Panc1 (cell line): ENCODE data around the gene DNAH6.

Experiments used
- POLR2AphosphoS5 ChIP-seq: IDR thresholded peaks from 2 replicates; pipeline ENCODE4 v1.6.1; 2012; ENCODE audit warnings: mild to moderate bottlenecking, low read depth, low read length, moderate library complexity
- SIN3A ChIP-seq: IDR thresholded peaks from 2 replicates; pipeline ENCODE4 v1.6.1; 2012; ENCODE audit warnings: low read depth, mild to moderate bottlenecking, low read length, moderate library complexity, borderline replicate concordance; ENCODE audit not compliant: insufficient read depth
- TCF7L2 ChIP-seq: IDR thresholded peaks from 2 replicates; pipeline ENCODE4 v1.6.1; 2011; ENCODE audit warnings: mild to moderate bottlenecking, low read depth, low read length, inconsistent platforms
- TF ChIP-seq, protein P1 (sequence below), 2 experiments: IDR thresholded peaks; 2 replicates each; pipeline ENCODE4 v1.6.1; 2011 to 2012; ENCODE audit warnings: low read depth in 2 of 2, control low read depth in 1 of 2, low read length in 1 of 2, mild to moderate bottlenecking in 1 of 2, moderate library complexity in 1 of 2; ENCODE audit not compliant: insufficient read depth in 1 of 2
- TF ChIP-seq, protein P2 (sequence below): fragments of 450-650 bp; IDR thresholded peaks from 2 replicates; pipeline ENCODE4 v1.5.1; 2017; ENCODE audit warnings: mild to moderate bottlenecking

DNA sequence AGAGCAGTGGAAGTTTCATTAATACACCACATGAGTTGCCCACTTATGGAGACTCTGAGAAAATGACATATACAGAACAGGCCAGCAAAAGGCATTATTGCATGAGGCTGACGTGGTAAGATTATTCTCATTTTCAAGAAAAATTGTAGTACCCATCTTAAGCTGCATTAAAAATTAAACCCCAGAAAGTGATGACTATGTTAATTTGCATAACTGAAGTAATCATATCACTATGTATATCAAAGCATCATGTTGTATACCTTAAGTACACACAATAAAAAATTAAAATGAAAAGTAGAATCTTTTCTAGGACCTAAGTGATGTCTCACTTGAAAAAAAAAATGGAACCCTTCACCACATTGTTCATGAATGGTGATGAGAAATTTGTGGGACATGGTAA lies 32.0 kb downstream of the DNAH6 start:
- TF ChIP-seq, protein P1, sequence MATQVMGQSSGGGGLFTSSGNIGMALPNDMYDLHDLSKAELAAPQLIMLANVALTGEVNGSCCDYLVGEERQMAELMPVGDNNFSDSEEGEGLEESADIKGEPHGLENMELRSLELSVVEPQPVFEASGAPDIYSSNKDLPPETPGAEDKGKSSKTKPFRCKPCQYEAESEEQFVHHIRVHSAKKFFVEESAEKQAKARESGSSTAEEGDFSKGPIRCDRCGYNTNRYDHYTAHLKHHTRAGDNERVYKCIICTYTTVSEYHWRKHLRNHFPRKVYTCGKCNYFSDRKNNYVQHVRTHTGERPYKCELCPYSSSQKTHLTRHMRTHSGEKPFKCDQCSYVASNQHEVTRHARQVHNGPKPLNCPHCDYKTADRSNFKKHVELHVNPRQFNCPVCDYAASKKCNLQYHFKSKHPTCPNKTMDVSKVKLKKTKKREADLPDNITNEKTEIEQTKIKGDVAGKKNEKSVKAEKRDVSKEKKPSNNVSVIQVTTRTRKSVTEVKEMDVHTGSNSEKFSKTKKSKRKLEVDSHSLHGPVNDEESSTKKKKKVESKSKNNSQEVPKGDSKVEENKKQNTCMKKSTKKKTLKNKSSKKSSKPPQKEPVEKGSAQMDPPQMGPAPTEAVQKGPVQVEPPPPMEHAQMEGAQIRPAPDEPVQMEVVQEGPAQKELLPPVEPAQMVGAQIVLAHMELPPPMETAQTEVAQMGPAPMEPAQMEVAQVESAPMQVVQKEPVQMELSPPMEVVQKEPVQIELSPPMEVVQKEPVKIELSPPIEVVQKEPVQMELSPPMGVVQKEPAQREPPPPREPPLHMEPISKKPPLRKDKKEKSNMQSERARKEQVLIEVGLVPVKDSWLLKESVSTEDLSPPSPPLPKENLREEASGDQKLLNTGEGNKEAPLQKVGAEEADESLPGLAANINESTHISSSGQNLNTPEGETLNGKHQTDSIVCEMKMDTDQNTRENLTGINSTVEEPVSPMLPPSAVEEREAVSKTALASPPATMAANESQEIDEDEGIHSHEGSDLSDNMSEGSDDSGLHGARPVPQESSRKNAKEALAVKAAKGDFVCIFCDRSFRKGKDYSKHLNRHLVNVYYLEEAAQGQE (IDR thresholded peaks at IDR 0.05; ENCODE audit: insufficient read depth in 1 of 2, low read depth in 2 of 2, low read length in 1 of 2) = no peak
- TF ChIP-seq, protein P2, sequence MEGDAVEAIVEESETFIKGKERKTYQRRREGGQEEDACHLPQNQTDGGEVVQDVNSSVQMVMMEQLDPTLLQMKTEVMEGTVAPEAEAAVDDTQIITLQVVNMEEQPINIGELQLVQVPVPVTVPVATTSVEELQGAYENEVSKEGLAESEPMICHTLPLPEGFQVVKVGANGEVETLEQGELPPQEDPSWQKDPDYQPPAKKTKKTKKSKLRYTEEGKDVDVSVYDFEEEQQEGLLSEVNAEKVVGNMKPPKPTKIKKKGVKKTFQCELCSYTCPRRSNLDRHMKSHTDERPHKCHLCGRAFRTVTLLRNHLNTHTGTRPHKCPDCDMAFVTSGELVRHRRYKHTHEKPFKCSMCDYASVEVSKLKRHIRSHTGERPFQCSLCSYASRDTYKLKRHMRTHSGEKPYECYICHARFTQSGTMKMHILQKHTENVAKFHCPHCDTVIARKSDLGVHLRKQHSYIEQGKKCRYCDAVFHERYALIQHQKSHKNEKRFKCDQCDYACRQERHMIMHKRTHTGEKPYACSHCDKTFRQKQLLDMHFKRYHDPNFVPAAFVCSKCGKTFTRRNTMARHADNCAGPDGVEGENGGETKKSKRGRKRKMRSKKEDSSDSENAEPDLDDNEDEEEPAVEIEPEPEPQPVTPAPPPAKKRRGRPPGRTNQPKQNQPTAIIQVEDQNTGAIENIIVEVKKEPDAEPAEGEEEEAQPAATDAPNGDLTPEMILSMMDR = no peak
- TF ChIP-seq POLR2AphosphoS5 (no peak), SIN3A (no peak), TCF7L2 (no peak)
